Stomach (tissue), 9 donors: ENCODE measurements around the gene NR5A1. TPM values are rescaled to one million over a fixed set of nuclear protein-coding genes. Genes with fewer than 3 reads are reported as not detected.

Source experiments
- DNase-seq, 2 donors: peaks; one replicate each; pipeline versions ENCODE4 v3.0.0 to v3.0.0-alpha.2; 2013 to 2019
- H3K27ac ChIP-seq, 5 donors: fragments of 200-600 bp in 4 of 5; sonication (generic) in 4 of 5; one replicate each; pipeline ENCODE4 v1.5.1; 2013 to 2019; ENCODE audit warnings: mild to moderate bottlenecking in 1 of 5, moderate library complexity in 1 of 5
- H3K27me3 ChIP-seq, 3 donors: fragments of 200-600 bp; sonication (generic); one replicate each; pipeline ENCODE4 v1.5.1; 2017 to 2019; ENCODE audit warnings: mixed run types in 1 of 3
- H3K36me3 ChIP-seq, 4 donors: fragments of 200-600 bp; sonication (generic); 1 replicate in 3 of 4; 2 replicates in 1 of 4; pipeline ENCODE4 v1.5.1; 2016 to 2019
- H3K4me1 ChIP-seq, 4 donors: fragments of 200-600 bp; sonication (generic); one replicate each; pipeline ENCODE4 v1.5.1; 2016 to 2019
- H3K4me3 ChIP-seq, 4 donors: fragments of 200-600 bp; sonication (generic) in 3 of 4; one replicate each; pipeline ENCODE4 v1.5.1; 2016 to 2019; ENCODE audit warnings: mild to moderate bottlenecking in 1 of 4
- H3K9me3 ChIP-seq, 4 donors: fragments of 200-600 bp; sonication (generic); one replicate each; pipeline ENCODE4 v1.5.1; 2016 to 2019
- CTCF ChIP-seq, 7 experiments: fragments of 450-650 bp in 4 of 7; fragments of 200-600 bp in 3 of 7; sonication (generic) in 3 of 7; IDR thresholded peaks; one replicate each; pipeline ENCODE4 v1.5.1; 2016 to 2019; ENCODE audit warnings: antibody characterized with exemption in 7 of 7, control low read depth in 2 of 7, mild to moderate bottlenecking in 1 of 7
- EP300 ChIP-seq: sonication (generic); formaldehyde crosslinking; IDR thresholded peaks from one replicate; pipeline ENCODE4 v1.6.1; 2017; ENCODE audit warnings: antibody characterized with exemption
- POLR2A ChIP-seq, 4 donors: fragments of 450-650 bp; IDR thresholded peaks; one replicate each; pipeline ENCODE4 v1.6.1; 2016; ENCODE audit warnings: antibody characterized with exemption in 4 of 4, control low read depth in 2 of 4, mild to moderate bottlenecking in 1 of 4, moderate library complexity in 1 of 4
- POLR2AphosphoS5 ChIP-seq, 3 donors: sonication (generic); formaldehyde crosslinking; IDR thresholded peaks; one replicate each; pipeline ENCODE4 v1.6.1; 2016; ENCODE audit warnings: antibody characterized with exemption in 3 of 3
- WGBS, 5 donors: extraction: QIAGEN DNeasy Blood & Tissue Kit in 3 of 5; methylation state at CpG; one replicate each; pipeline versions ENCODE4 v1.1.5 to v1.1.7; 2013 to 2018; 5-methylcytosine and 5-hydroxymethylcytosine counted together
- intact Hi-C: fragments of 100-400 bp; cut with DNase I; formaldehyde crosslinking; loops from one replicate; pipeline ENCODE4 v1.15.1; 2023; ENCODE audit warnings: low total_unique reads
- polyA plus RNA-seq, 3 donors: library from polyadenylated mRNA; stranded (reverse); fragments of 200-250 nt; gene quantifications; one replicate each; pipeline ENCODE4 v1.2.3, GENCODE V29; 2013
- total RNA-seq, 5 donors: library from RNA; depleted of rRNA; stranded (reverse); fragments of >200 nt; gene quantifications; one replicate each; pipeline versions ENCODE4 v1.1.0 to v1.2.3, GENCODE V29; 2014 to 2016
- donor health status: healthy with polysubstance abuse.
- donor health status: Bipolar disorder and iron deficiency.
- donor health status: healthy.

The NR5A1 gene
- total and polyA plus RNA-seq, 8 donors, result 0.03 to 2.4 TPM; not detected in 6

DNA sequence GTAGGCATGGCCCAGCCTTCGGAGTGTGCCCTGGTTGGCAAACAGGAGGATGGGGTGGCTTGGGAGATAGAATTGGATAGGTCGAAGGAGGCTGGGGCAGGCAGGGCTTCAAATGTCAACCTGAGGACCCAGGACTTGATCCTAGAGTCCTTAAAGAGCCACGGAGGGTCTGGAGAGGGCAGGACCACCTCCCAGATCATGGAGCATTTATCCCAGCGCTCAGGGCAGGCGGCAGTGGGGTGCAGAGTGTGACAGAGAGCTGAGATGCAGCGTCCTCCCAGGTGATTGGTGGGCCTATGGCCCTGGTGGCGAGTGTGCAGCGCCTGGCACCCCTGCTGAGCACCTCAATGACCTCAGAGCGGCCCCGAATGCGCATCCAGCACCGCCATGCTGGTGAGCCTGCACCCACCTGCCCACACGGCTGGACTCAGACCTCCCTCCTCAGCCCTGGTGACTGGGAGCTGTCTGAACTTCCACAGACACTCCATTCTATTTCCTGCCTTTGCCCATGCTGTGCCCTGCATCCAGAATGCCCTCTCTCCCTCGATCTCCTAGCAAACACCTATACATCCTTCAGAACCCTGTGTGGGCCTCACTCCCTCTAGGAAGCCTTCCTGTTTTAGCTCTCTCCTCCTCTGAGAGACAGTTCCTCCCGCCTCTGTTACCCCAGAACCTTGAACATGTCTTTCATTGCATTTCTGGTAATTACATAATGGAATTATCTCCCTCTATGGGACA is 50.7 kb downstream of the NR5A1 start:
- Histone ChIP-seq H3K36me3 (no peaks in the 10 kb centered on the region), H3K4me3 (no peak overlapping the region), H3K27ac (no peak overlapping the region), H3K4me1 (peaks cover 4 to 12% (median 8%) of the 10 kb centered on the region in 4 donors), H3K27me3 (peaks cover 7 to 43% (median 34%) of the 10 kb centered on the region in 3 donors), H3K9me3 (no peaks in the 10 kb centered on the region)
- WGBS, 5 donors, result 58 to 69% (median 62%) methylated on average over 10 to 15 of the region's 15 CpGs
- TF ChIP-seq CTCF (IDR thresholded peaks at IDR 0.05) (no peak), POLR2AphosphoS5 (IDR thresholded peaks at IDR 0.05) (no peak), POLR2A (IDR thresholded peaks at IDR 0.05) (no peak), EP300 (no peak)
- intact Hi-C loops, result no loop called here
- DNase-seq, result no peak

DNA sequence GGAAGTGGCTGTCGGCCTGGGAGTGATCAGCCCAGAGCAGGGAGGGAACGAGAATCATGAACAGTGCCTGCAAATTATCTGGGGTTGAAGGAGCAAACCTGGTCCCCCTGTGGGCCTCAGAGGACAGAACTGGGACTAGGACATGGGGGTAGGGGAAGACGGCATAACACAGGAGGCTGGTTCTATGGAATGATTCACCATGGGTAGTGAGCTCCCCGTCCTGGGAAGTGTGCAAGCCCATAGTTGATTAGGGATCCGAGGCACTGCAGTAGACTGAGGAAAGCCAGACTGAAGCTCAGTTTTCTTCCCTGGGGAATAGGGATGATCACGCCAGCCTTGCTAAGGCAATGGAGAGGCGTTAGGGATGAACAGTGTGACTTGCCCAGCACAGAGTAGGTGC is 51.4 kb downstream of the NR5A1 start:
- peaks cover 7 to 50% (median 41%) of the 10 kb centered on the region in 3 donors for H3K27me3 ChIP-seq
- WGBS, 5 donors, result 77 to 88% (median 79%) methylated on average over 7 of the region's 7 CpGs
- peaks cover 5 to 16% (median 8%) of the 10 kb centered on the region in 4 donors for H3K4me1 ChIP-seq
- no peaks in the 10 kb centered on the region for H3K36me3 ChIP-seq
- H3K9me3 ChIP-seq, result no peaks in the 10 kb centered on the region
- TF ChIP-seq CTCF (IDR thresholded peaks at IDR 0.05) (no peak), POLR2AphosphoS5 (IDR thresholded peaks at IDR 0.05) (no peak), POLR2A (IDR thresholded peaks at IDR 0.05) (no peak), EP300 (no peak)
- no peak for DNase-seq
- intact Hi-C loops, result no loop called here
- no peak overlapping the region for H3K4me3 ChIP-seq
- no peak overlapping the region for H3K27ac ChIP-seq

- H3K27me3 ChIP-seq, result peaks cover 14 to 59% (median 50%) of the 10 kb centered on the region in 3 donors
These were observed 52.3 kb downstream of the NR5A1 start for GRCh38 chr9:124454791-124455443.

More at GRCh38 chr9:124454791-124455443, 52.3 kb downstream of the NR5A1 start:
- TF ChIP-seq EP300, result no peak
- TF ChIP-seq POLR2A (IDR thresholded peaks at IDR 0.05), result no peak
- TF ChIP-seq POLR2AphosphoS5 (IDR thresholded peaks at IDR 0.05), result no peak
- TF ChIP-seq CTCF (IDR thresholded peaks at IDR 0.05), result no peak
- no peaks in the 10 kb centered on the region for H3K9me3 ChIP-seq
- no peak overlapping the region for H3K4me3 ChIP-seq
- intact Hi-C loops, result no loop called here
- H3K27ac ChIP-seq, result no peak overlapping the region
- H3K4me1 ChIP-seq, result peaks cover 11 to 23% (median 16%) of the 10 kb centered on the region in 4 donors
- no peak for DNase-seq
- 80 to 85% (median 82%) methylated on average over 7 to 14 of the region's 14 CpGs for WGBS, 5 donors
- H3K36me3 ChIP-seq, result no peaks in the 10 kb centered on the region
